Body of pancreas (tissue), 4 donors: Measurements from ENCODE around the gene PLEKHB1. TPM values are rescaled to one million over a fixed set of nuclear protein-coding genes. Genes with fewer than 3 reads are reported as not detected.
"Not testable (repeated sequence)": the region's sequence is repeated elsewhere in the genome, so short reads cannot be mapped to it uniquely, and the experiment has no call there.

Experiments
- ATAC-seq: fragments of 150-250 bp; one replicate; pipeline ENCODE4 v1.9.1; 2016
- DNase-seq, 4 donors: peaks; one replicate each; pipeline ENCODE4 v3.0.0-alpha.2; 2019
- H3K27ac ChIP-seq, 4 donors: fragments of 200-600 bp; sonication (generic); 1 replicate in 3 of 4; 2 replicates in 1 of 4; pipeline versions ENCODE4 v1.5.1 to v1.6.1; 2016 to 2019; ENCODE audit warnings: mild to moderate bottlenecking in 1 of 4, mixed read lengths in 1 of 4, moderate library complexity in 1 of 4
- H3K27me3 ChIP-seq, 2 donors: fragments of 200-600 bp; sonication (generic); one replicate each; pipeline ENCODE4 v1.6.0; 2016; ENCODE audit warnings: mild to moderate bottlenecking in 1 of 2
- H3K36me3 ChIP-seq, 2 donors: fragments of 200-600 bp; sonication (generic); replicated peaks in 1 of 2; 2 replicates each; pipeline ENCODE4 v1.5.1; 2016; ENCODE audit warnings: low read depth in 2 of 2; ENCODE audit not compliant: insufficient read depth in 1 of 2
- H3K4me1 ChIP-seq: fragments of 200-600 bp; sonication (generic); one replicate; pipeline ENCODE4 v1.6.0; 2016
- H3K4me3 ChIP-seq, 2 donors: fragments of 200-600 bp; sonication (generic); 1 replicate in 1 of 2; 2 replicates in 1 of 2; pipeline ENCODE4 v1.5.1; 2016 to 2019
- H3K9me3 ChIP-seq, 3 donors: fragments of 200-600 bp; sonication (generic); 1 replicate in 2 of 3; 2 replicates in 1 of 3; pipeline ENCODE4 v1.5.1; 2016
- POLR2A ChIP-seq, 3 donors: fragments of 450-650 bp; IDR thresholded peaks; one replicate each; pipeline ENCODE4 v1.6.1; 2016; ENCODE audit warnings: antibody characterized with exemption in 3 of 3, mild to moderate bottlenecking in 2 of 3
- WGBS, 2 donors: methylation state at CpG; one replicate each; pipeline ENCODE4 v1.1.5; 2017; 5-methylcytosine and 5-hydroxymethylcytosine counted together
- intact Hi-C: fragments of 100-400 bp; cut with DNase I; formaldehyde crosslinking; loops from one replicate; pipeline ENCODE4 v1.15.1; 2023
- total RNA-seq, 2 donors: library from RNA; depleted of rRNA; stranded (reverse); fragments of >200 nt; gene quantifications; one replicate each; pipeline ENCODE4 v1.1.0, GENCODE V29; 2016
- TF ChIP-seq, protein P1 (sequence below), 7 experiments: fragments of 450-650 bp in 4 of 7; fragments of 200-600 bp in 3 of 7; sonication (generic) in 3 of 7; IDR thresholded peaks; one replicate each; pipeline ENCODE4 v1.5.1; 2016 to 2019; ENCODE audit warnings: antibody characterized with exemption in 7 of 7

The PLEKHB1 gene
- total RNA-seq, 2 donors from 2014 or later = 22.4 to 42.5 TPM

DNA sequence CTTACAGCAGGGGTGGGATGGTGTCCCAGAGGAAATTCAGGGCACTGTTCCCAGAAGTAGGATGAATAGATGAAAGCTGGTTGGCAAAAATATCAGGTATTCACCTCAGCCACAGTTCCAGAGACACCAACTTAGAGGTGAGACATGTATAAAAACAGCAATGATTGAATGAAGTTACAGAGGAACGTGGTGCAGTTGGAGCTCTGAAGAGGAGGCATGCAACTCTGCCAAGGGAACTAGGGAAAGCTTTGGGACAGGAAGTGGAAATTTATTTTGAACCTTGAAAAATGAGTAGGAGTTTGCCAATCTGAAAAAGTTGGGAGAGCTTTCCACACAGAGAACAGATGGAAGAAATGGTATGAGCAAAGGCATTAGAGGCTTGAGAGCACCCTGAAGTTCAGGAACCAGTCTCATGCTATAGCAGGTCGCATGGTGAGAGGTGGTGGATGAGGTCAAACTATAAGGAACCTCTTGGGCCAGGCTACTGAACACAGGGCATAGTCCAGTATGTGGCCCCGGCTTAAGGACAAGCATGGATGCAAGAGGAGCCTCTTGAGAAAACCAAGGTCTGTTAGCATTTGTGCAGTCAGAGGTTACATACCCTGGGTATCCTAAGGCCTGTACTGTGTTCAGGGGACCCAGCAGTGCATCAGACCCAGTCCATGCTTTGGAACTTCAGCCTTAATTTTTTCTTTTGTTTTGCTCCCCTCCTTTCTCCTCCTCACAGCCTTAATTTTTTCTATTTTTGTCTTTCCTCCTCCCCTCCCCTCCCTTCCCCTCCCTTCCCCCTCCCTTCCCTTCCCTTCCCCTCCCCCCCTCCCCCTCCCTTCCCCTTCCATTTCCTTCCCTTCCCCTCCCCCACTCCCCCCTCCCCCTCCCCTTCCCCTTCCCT, 17.5 kb downstream of the PLEKHB1 start:
- no peaks in the 10 kb centered on the region for H3K9me3 ChIP-seq
- peaks cover 7% of the 10 kb centered on the region for H3K4me1 ChIP-seq
- TF ChIP-seq POLR2A (IDR thresholded peaks at IDR 0.05) = no peak
- TF ChIP-seq, protein P1, sequence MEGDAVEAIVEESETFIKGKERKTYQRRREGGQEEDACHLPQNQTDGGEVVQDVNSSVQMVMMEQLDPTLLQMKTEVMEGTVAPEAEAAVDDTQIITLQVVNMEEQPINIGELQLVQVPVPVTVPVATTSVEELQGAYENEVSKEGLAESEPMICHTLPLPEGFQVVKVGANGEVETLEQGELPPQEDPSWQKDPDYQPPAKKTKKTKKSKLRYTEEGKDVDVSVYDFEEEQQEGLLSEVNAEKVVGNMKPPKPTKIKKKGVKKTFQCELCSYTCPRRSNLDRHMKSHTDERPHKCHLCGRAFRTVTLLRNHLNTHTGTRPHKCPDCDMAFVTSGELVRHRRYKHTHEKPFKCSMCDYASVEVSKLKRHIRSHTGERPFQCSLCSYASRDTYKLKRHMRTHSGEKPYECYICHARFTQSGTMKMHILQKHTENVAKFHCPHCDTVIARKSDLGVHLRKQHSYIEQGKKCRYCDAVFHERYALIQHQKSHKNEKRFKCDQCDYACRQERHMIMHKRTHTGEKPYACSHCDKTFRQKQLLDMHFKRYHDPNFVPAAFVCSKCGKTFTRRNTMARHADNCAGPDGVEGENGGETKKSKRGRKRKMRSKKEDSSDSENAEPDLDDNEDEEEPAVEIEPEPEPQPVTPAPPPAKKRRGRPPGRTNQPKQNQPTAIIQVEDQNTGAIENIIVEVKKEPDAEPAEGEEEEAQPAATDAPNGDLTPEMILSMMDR (IDR thresholded peaks at IDR 0.05) = no peak
- no peaks in the 10 kb centered on the region for H3K36me3 ChIP-seq
- no peak overlapping the region for H3K27ac ChIP-seq
- no peaks in the 10 kb centered on the region for H3K27me3 ChIP-seq
- intact Hi-C loops = loop anchor here (5.0 kb wide), 1 partner anchor 37 kb away; no protein-coding TSS in a partner anchor
- ATAC-seq = no peak
- H3K4me3 ChIP-seq = no peak overlapping the region
- no peak for DNase-seq
- 72 to 73% methylated on average over 3 of the region's 3 CpGs for WGBS, 2 donors

DNA sequence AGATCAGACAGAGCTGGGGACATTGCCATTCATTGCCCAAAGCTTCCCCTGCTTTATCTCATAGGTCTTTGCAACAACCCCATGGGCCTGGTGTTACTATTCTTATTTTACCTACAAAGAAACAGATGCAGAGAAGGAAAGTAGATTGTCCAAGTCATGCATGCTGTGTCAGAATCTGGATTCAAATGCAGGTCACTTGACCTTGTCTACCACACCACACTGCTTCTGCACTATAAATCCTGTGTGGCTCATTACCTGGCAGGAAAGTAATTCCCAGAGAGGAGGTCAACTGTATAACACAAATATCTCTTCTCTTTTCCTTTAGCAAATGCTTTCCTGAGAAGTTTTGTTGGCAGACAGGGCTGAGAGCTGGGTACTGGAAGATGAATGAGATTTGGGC, 18.5 kb downstream of the PLEKHB1 start:
- no peaks in the 10 kb centered on the region for H3K27me3 ChIP-seq
- intact Hi-C loops = loop anchor here (5.0 kb wide), 1 partner anchor 38 kb away; no protein-coding TSS in a partner anchor
- TF ChIP-seq, protein P1 (IDR thresholded peaks at IDR 0.05) = no peak
- TF ChIP-seq POLR2A (IDR thresholded peaks at IDR 0.05) = no peak
- DNase-seq (no peak), ATAC-seq (no peak)
- H3K27ac ChIP-seq = no peak overlapping the region
- H3K4me1 ChIP-seq = peaks cover 7% of the 10 kb centered on the region
- H3K4me3 ChIP-seq = no peak overlapping the region
- no peaks in the 10 kb centered on the region for H3K9me3 ChIP-seq
- no peaks in the 10 kb centered on the region for H3K36me3 ChIP-seq

DNA sequence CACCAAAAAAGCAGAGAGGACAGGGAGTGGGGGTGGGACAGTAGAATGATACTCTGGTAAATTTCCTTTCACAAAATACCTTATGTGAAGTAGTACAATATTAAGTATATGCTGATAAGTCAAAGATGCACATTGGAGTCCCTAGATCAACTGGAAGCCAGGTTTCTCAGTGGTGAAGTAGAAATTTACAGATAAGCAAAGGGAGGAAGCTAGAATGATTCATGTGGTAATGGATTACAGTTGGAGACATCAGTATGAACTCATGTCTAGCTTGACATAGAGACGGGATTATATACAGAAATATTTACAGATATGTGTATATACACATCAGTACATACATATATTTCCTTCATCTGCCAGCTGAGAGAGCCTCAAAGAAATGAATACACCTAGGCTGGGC, 21.5 kb downstream of the PLEKHB1 start:
- DNase-seq = no peak
- H3K4me3 ChIP-seq = no peak overlapping the region
- H3K36me3 ChIP-seq = no peaks in the 10 kb centered on the region
- WGBS, 2 donors = 71 to 100% methylated on average over 1 of the region's 1 CpG
- no peaks in the 10 kb centered on the region for H3K4me1 ChIP-seq
- H3K27me3 ChIP-seq = no peaks in the 10 kb centered on the region
- ATAC-seq = no peak
- H3K27ac ChIP-seq = no peak overlapping the region
- no peak for TF ChIP-seq POLR2A (IDR thresholded peaks at IDR 0.05)
- TF ChIP-seq, protein P1 (IDR thresholded peaks at IDR 0.05) = no peak
- no peaks in the 10 kb centered on the region for H3K9me3 ChIP-seq
- intact Hi-C loops = no loop called here

DNA sequence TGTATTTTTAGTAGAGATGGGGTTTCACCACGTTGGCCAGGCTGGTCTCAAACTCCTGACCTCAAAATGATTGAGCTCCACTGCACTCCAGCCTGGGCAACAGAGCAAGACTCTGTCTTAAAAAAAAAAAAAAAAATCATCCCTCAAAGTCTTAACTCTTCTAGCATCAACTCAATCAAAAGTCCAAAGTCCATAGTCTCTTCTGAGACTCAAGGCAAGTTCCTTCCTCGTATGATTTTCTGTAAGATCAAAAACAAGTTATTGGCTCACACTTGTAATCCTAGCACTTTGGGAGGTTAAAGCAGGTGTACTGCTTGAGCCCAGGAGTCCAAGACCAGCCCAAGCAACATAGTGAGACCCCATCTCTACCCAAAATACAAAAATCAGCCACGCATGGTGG, 24.4 kb downstream of the PLEKHB1 start:
- intact Hi-C loops = no loop called here
- H3K27me3 ChIP-seq = no peaks in the 10 kb centered on the region
- no peaks in the 10 kb centered on the region for H3K9me3 ChIP-seq
- no peak overlapping the region for H3K27ac ChIP-seq
- TF ChIP-seq POLR2A (IDR thresholded peaks at IDR 0.05) = no peak
- TF ChIP-seq, protein P1 (IDR thresholded peaks at IDR 0.05) = no peak
- H3K4me3 ChIP-seq = no peak overlapping the region
- 64 to 93% methylated on average over 3 of the region's 3 CpGs for WGBS, 2 donors
- H3K36me3 ChIP-seq = no peaks in the 10 kb centered on the region
- H3K4me1 ChIP-seq = no peaks in the 10 kb centered on the region
- no peak for ATAC-seq
- no peak for DNase-seq

DNA sequence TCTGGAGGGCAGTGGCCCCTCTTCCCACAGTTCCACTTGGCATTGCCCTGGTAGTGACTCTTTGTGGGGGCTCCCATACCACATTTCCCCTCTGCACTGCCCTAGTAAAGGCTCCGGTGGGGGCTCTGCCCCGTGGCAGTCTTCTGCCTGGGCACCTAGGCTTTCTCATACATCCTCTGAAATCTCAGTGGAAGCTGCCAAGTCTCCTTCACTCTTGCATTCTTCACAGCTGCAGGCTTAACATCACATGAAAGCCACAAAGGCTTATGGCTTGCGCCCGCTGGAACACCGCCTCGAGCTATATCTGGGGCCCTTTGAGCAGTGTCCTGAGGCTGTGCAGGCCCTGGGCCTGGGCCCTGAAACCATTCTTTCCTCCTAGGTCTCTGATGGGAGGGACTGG, 25.3 kb downstream of the PLEKHB1 start:
- Histone ChIP-seq H3K9me3 (no peaks in the 10 kb centered on the region), H3K27ac (no peak overlapping the region), H3K27me3 (no peaks in the 10 kb centered on the region), H3K36me3 (no peaks in the 10 kb centered on the region), H3K4me3 (no peak overlapping the region), H3K4me1 (no peaks in the 10 kb centered on the region)
- 90 to 98% methylated on average over 6 of the region's 6 CpGs for WGBS, 2 donors
- DNase-seq = no peak
- intact Hi-C loops = no loop called here
- TF ChIP-seq POLR2A (IDR thresholded peaks at IDR 0.05) = no peak
- TF ChIP-seq, protein P1 (IDR thresholded peaks at IDR 0.05) = no peak
- ATAC-seq = no peak

DNA sequence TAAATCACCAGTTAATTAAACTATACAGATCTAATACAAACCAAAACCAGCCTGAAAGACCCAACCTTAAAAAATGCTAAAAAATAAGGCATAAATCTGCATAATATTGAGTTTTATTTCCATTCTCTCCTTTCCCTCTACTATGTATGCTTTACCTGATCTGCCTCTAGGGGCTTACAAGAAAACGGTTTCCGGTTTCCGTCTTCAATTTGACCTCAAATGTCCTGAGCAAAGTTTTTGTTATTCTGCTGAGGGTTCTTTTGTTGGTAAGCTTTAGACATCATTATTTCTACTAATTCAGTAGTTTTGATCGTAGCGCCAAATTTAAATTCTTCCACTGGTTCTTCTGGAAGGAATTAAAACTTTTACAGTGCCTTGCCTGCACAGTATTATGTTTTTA, 30.2 kb downstream of the PLEKHB1 start:
- H3K27ac ChIP-seq, intact Hi-C loops, H3K27me3 ChIP-seq, H3K4me1 ChIP-seq, DNase-seq, ATAC-seq, H3K36me3 ChIP-seq, H3K4me3 ChIP-seq, H3K9me3 ChIP-seq: not testable (repeated sequence)
- WGBS, 2 donors = 95 to 97% methylated on average over 5 of the region's 5 CpGs
